Measurements from ENCODE around the gene CCDC74A.
"Not testable (repeated sequence)": the region's sequence is repeated elsewhere in the genome, so short reads cannot be mapped to it uniquely, and the experiment has no call there.

CCDC74A gene

DNA sequence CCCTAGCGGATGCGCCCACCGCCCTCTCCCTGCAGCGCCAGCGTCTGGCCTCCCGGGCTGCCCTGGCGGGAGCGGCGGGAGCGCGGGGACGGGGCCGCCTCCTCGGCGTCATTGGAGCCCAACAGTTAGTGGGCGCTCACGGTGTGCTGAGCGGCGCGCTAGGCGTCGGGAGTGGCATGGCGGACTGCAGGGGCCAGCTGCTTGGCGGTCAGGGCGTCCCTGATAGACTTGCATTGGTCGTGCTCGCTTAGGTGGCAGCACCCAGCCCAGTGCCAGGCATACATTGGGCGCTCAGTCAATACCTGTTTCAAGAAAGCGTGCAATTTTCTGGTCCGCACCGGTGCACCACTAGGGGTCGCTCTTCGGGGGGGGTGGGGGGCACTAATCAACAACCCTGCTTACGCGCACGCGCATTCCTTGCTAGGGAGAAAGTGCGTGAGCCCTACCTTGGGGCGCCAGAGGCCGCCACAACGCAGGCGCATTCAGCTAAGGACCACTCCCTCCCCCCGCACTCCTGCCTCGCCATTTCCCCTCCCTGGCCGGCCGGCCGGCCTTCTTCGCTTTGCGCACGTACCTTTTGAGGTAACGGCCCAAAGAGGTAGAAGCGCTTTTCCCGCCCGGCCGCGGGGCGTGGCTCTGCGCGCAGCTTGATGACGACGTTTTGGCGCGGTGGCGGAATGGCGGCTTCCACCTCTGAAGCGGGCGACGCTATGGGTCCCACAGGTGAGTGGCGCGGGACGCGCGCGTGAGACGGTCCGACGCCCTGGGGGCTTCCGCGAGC is 35.1 kb upstream of the CCDC74A start:
- Histone ChIP-seq H3K4me3 (ENCODE audit: low read length, poor library complexity, severe bottlenecking) (peak overlapping the region; percentile 99), H3K4me2 (ENCODE audit: low read depth, low read length, poor library complexity, severe bottlenecking) (peak overlapping the region; percentile 96), H3K79me2 (ENCODE audit: insufficient read depth, low read length) (peaks cover 88% of the 10 kb centered on the region)

DNA sequence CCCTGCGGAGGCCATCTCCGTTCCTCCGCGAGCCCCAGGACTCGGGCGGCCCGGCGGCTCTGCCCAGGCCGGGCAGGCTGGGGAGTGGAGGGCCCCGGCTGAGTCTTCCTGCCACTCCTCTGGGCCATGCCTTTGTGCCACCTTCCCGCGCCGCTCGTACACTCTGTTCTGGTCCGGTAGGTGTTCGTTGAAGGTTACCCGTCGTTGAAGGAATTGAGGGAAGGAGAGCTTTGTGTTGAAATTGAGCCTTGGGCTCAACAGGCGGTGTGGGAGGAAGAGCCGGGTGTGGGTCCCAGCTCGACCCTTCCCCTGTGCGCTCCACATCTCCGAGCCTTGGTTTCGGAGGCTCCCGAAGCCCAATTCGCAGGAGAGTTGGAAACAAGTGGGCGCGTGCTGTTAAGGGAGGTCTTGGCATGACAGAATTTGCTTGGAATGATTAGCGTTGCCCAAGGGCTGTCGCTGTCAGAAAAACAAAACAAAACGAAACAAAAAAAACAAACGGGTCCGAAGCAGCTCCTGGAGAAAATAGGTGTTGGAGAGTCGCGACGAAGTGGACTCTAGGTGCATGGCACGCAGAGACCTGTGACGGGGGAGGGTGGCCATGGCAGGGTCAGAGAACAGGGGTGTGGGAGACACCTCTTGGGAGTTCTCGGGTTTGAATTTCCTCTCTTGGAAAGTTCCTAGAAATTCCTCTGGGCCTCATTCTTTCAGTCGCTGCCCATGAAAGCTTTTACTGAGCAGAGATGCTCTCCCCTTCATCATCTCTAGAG is 34.3 kb upstream of the CCDC74A start:
- TF ChIP-seq EZH2phosphoT487 (IDR thresholded peaks at IDR 0.05; ENCODE audit: borderline replicate concordance) = no peak
- TF ChIP-seq, protein P1, sequence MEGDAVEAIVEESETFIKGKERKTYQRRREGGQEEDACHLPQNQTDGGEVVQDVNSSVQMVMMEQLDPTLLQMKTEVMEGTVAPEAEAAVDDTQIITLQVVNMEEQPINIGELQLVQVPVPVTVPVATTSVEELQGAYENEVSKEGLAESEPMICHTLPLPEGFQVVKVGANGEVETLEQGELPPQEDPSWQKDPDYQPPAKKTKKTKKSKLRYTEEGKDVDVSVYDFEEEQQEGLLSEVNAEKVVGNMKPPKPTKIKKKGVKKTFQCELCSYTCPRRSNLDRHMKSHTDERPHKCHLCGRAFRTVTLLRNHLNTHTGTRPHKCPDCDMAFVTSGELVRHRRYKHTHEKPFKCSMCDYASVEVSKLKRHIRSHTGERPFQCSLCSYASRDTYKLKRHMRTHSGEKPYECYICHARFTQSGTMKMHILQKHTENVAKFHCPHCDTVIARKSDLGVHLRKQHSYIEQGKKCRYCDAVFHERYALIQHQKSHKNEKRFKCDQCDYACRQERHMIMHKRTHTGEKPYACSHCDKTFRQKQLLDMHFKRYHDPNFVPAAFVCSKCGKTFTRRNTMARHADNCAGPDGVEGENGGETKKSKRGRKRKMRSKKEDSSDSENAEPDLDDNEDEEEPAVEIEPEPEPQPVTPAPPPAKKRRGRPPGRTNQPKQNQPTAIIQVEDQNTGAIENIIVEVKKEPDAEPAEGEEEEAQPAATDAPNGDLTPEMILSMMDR (conservative IDR thresholded peaks at IDR 0.05; ENCODE audit: low read length) = no peak
- Histone ChIP-seq H4K20me1 (ENCODE audit: insufficient read depth, low read length, poor library complexity, severe bottlenecking) (peaks cover 48% of the 10 kb centered on the region), H3K9ac (ENCODE audit: low read depth, low read length, poor library complexity, severe bottlenecking) (peak overlapping the region; percentile 99), H3K36me3 (ENCODE audit: insufficient read depth, low read length) (peaks cover 6% of the 10 kb centered on the region; the same call in 1 of the 2 replicates), H3K9me2 (replicated peaks; ENCODE audit: low read depth, low read length) (no peaks in the 10 kb centered on the region), H3K79me2 (ENCODE audit: insufficient read depth, low read length) (peaks cover 85% of the 10 kb centered on the region), H3K4me1 (ENCODE audit: insufficient read depth, low read length, poor library complexity, severe bottlenecking) (peaks cover 34% of the 10 kb centered on the region), H3K4me2 (ENCODE audit: low read depth, low read length, poor library complexity, severe bottlenecking) (peak overlapping the region; percentile 96), H2AFZ (ENCODE audit: low read length) (peak overlapping the region; percentile 97), H3K4me3 (ENCODE audit: low read length, poor library complexity, severe bottlenecking) (peak overlapping the region; percentile 99), H3K27me3 (ENCODE audit: insufficient read depth, low read length, poor library complexity, severe bottlenecking) (no peaks in the 10 kb centered on the region), H3K9me3 (ENCODE audit: insufficient read depth, low read depth, low read length) (no peaks in the 10 kb centered on the region), H3F3A (ENCODE audit: low read depth) (no peaks in the 10 kb centered on the region)

More for the DNA sequence above, 35.1 kb upstream of the CCDC74A start:
- no peaks in the 10 kb centered on the region for H3K9me2 ChIP-seq (replicated peaks; ENCODE audit: low read depth, low read length)
- H3K4me1 ChIP-seq (ENCODE audit: insufficient read depth, low read length, poor library complexity, severe bottlenecking) = peaks cover 34% of the 10 kb centered on the region
- TF ChIP-seq, protein P1 (conservative IDR thresholded peaks at IDR 0.05; ENCODE audit: low read length) = peak; percentile 74
- TF ChIP-seq EZH2phosphoT487 (IDR thresholded peaks at IDR 0.05; ENCODE audit: borderline replicate concordance) = no peak
- H3F3A ChIP-seq (ENCODE audit: low read depth) = no peaks in the 10 kb centered on the region
- peak overlapping the region; percentile 97 for H2AFZ ChIP-seq (ENCODE audit: low read length)
- H3K27me3 ChIP-seq (ENCODE audit: insufficient read depth, low read length, poor library complexity, severe bottlenecking) = no peaks in the 10 kb centered on the region
- H3K36me3 ChIP-seq (ENCODE audit: insufficient read depth, low read length) = no peaks in the 10 kb centered on the region; the same call in 1 of the 2 replicates
- H3K9me3 ChIP-seq (ENCODE audit: insufficient read depth, low read depth, low read length) = no peaks in the 10 kb centered on the region
- H4K20me1 ChIP-seq (ENCODE audit: insufficient read depth, low read length, poor library complexity, severe bottlenecking) = peaks cover 52% of the 10 kb centered on the region
- H3K9ac ChIP-seq (ENCODE audit: low read depth, low read length, poor library complexity, severe bottlenecking) = peak overlapping the region; percentile 99

DNA sequence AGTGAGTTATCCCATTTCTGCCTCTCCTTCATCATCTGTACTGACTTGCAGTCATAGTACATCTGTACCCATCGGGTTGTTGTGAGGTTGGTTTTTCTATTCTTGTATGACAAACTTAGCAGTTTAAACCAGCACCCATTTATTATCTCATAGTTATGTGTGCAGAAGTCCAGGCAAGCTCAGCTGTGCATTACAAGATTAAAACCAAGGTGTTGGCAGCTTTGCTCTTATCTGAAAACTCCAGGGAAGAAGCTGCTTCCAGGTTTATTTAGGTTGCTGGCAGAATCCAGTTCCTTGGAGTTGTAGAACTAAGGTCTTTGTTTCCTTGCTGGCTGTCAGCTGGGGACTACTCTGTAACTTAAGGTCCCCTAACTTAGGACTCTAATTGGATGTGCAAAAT is 32.2 kb upstream of the CCDC74A start:
- Histone ChIP-seq H4K20me1 (ENCODE audit: insufficient read depth, low read length, poor library complexity, severe bottlenecking) (peaks cover 32% of the 10 kb centered on the region), H3K4me1 (ENCODE audit: insufficient read depth, low read length, poor library complexity, severe bottlenecking) (peaks cover 19% of the 10 kb centered on the region), H3K79me2 (ENCODE audit: insufficient read depth, low read length) (peaks cover 79% of the 10 kb centered on the region), H3K36me3 (ENCODE audit: insufficient read depth, low read length) (peaks cover 17% of the 10 kb centered on the region; the same call in 1 of the 2 replicates), H3K4me2 (ENCODE audit: low read depth, low read length, poor library complexity, severe bottlenecking) (peak overlapping the region; percentile 96), H3K9ac (ENCODE audit: low read depth, low read length, poor library complexity, severe bottlenecking) (peak overlapping the region; percentile 99), H3K4me3 (ENCODE audit: low read length, poor library complexity, severe bottlenecking) (peak overlapping the region; percentile 99)
- not testable (repeated sequence) for H3K9me2 ChIP-seq (replicated peaks; ENCODE audit: low read depth, low read length); H3K9me3 ChIP-seq (ENCODE audit: insufficient read depth, low read depth, low read length); H3F3A ChIP-seq (ENCODE audit: low read depth); H3K27me3 ChIP-seq (ENCODE audit: insufficient read depth, low read length, poor library complexity, severe bottlenecking); H2AFZ ChIP-seq (ENCODE audit: low read length)

DNA sequence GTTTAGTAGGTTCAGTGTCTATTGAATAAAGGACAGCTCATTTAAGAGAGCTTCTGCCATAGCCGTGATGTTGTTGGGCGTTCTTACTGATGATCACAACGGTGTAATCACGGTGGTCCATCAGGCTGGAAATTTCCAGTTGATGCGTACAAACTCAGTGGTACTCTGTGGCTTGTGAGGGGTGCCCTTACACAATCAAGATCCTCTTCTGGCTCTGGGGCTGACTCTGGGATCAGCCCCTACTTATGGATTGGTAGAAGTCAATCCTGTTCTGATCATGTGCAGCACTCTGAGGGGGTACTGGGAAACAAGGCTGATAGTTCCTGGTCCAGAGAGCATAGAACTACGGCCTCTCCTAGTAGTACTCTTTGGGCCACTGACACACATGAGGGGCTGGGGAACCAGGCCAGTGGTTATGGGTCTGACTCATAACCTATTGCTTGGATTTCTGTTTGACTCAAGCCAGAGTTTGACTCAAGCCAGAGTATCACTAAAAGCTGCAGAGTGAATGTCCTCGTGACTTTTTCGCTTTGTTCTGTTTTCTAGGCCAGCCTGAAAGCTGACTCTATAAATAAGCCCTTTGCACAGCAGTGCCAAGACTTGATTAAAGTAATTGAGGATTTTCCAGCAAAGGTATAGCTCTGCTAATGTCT is 29.2 kb upstream of the CCDC74A start:
- H3K79me2 ChIP-seq (ENCODE audit: insufficient read depth, low read length) = peaks cover 61% of the 10 kb centered on the region
- H3K27me3 ChIP-seq (ENCODE audit: insufficient read depth, low read length, poor library complexity, severe bottlenecking); H3K4me2 ChIP-seq (ENCODE audit: low read depth, low read length, poor library complexity, severe bottlenecking); H3K9ac ChIP-seq (ENCODE audit: low read depth, low read length, poor library complexity, severe bottlenecking); H2AFZ ChIP-seq (ENCODE audit: low read length); H3F3A ChIP-seq (ENCODE audit: low read depth); H3K9me2 ChIP-seq (replicated peaks; ENCODE audit: low read depth, low read length); H3K4me3 ChIP-seq (ENCODE audit: low read length, poor library complexity, severe bottlenecking); H3K9me3 ChIP-seq (ENCODE audit: insufficient read depth, low read depth, low read length): not testable (repeated sequence)
- H4K20me1 ChIP-seq (ENCODE audit: insufficient read depth, low read length, poor library complexity, severe bottlenecking) = peaks cover 31% of the 10 kb centered on the region
- H3K4me1 ChIP-seq (ENCODE audit: insufficient read depth, low read length, poor library complexity, severe bottlenecking) = peaks cover 19% of the 10 kb centered on the region
- H3K36me3 ChIP-seq (ENCODE audit: insufficient read depth, low read length) = peaks cover 33% of the 10 kb centered on the region; the same call in 1 of the 2 replicates

DNA sequence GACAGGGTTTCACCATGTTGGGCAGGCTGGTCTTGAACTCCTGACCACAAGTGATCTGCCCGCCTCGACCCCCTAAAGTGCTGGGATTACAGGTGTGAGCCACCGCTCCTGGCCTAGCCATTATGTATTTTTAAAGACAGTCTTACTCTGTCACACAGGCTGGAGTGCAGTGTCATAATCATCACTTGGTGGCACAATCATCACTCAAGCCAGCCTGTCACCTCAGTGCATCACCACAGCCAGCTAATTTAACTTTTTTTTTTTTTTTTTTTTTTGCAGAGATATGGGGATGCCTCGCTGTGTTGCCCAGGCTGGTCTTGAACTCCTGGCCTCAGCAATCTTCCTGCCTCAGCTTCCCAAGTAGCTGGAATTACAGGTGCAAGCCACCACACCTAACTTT is 24.1 kb upstream of the CCDC74A start:
- peaks cover 12% of the 10 kb centered on the region; the same call in 1 of the 2 replicates for H3K79me2 ChIP-seq (ENCODE audit: insufficient read depth, low read length)
- H3K27me3 ChIP-seq (ENCODE audit: insufficient read depth, low read length, poor library complexity, severe bottlenecking); H4K20me1 ChIP-seq (ENCODE audit: insufficient read depth, low read length, poor library complexity, severe bottlenecking); H3K9me2 ChIP-seq (replicated peaks; ENCODE audit: low read depth, low read length); H3K4me2 ChIP-seq (ENCODE audit: low read depth, low read length, poor library complexity, severe bottlenecking); H3K9ac ChIP-seq (ENCODE audit: low read depth, low read length, poor library complexity, severe bottlenecking); H3K9me3 ChIP-seq (ENCODE audit: insufficient read depth, low read depth, low read length); H2AFZ ChIP-seq (ENCODE audit: low read length); H3F3A ChIP-seq (ENCODE audit: low read depth); H3K4me3 ChIP-seq (ENCODE audit: low read length, poor library complexity, severe bottlenecking); H3K4me1 ChIP-seq (ENCODE audit: insufficient read depth, low read length, poor library complexity, severe bottlenecking): not testable (repeated sequence)
- peaks cover 61% of the 10 kb centered on the region; the same call in 1 of the 2 replicates for H3K36me3 ChIP-seq (ENCODE audit: insufficient read depth, low read length)
